Measurements from ENCODE around the gene ZNF217.

DNA sequence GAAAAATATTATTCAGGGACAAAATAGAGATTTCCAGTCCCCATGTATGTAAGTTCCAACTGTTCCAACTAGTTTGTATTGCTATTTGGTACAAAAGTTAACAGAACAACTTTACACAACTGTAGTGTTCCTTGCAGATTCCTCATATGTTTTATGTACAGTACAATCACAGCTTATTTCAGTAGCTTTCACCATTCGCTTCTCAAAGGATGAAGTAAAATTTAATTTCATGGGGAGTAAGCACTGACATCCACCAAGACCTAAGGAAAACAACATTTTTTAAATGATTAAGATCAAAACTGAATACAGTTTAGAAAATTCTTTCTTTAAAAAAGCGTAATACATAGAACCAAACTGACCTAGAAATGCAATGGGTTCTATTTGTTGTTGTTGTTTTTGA, 24.6 kb downstream of the ZNF217 start:
- TF ChIP-seq CTCF (IDR thresholded peaks at IDR 0.05; ENCODE audit: low read depth, low read length) (no peak), POLR2A (IDR thresholded peaks at IDR 0.05; ENCODE audit: extremely low read depth, insufficient read length) (no peak)
- TF ChIP-seq, protein P1, sequence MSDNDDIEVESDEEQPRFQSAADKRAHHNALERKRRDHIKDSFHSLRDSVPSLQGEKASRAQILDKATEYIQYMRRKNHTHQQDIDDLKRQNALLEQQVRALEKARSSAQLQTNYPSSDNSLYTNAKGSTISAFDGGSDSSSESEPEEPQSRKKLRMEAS (IDR thresholded peaks at IDR 0.05; ENCODE audit: low read depth, low read length), result no peak
